Activated gamma-delta T cell treated with Interleukin-2 at 50 U/mL for 16 hours (primary cell): ENCODE measurements around the gene SMARCD3.
A peak's percentile ranks its signal among the peaks of the same experiment; 100 is the strongest.

ENCODE experiments used
- DNase-seq: peaks from one replicate; pipeline ENCODE4 v3.0.0-alpha.2; 2020

The SMARCD3 gene

GRCh38 chr7:151206914-151207313 is 41.6 kb downstream of the SMARCD3 start:
- peak; percentile 18 for DNase-seq

GRCh38 chr7:151205730-151206129 is 42.8 kb downstream of the SMARCD3 start:
- no peak for DNase-seq

GRCh38 chr7:151204383-151205032 is 44.0 kb downstream of the SMARCD3 start:
- DNase-seq = no peak

- no peak for DNase-seq
These were observed 45.7 kb downstream of the SMARCD3 start for GRCh38 chr7:151202836-151203235.

GRCh38 chr7:151201751-151202150 is 46.7 kb downstream of the SMARCD3 start:
- DNase-seq = no peak

- DNase-seq = no peak
These were observed 47.1 kb downstream of the SMARCD3 start for GRCh38 chr7:151201344-151201743.

GRCh38 chr7:151198945-151199848 is 49.3 kb downstream of the SMARCD3 start:
- DNase-seq = no peak

GRCh38 chr7:151197932-151198331 is 50.6 kb downstream of the SMARCD3 start:
- no peak for DNase-seq

GRCh38 chr7:151195616-151196450 is 52.7 kb downstream of the SMARCD3 start:
- no peak for DNase-seq

- DNase-seq = no peak
These were observed 54.3 kb downstream of the SMARCD3 start for GRCh38 chr7:151194188-151194587.

- DNase-seq = no peak
These were observed 55.1 kb downstream of the SMARCD3 start for GRCh38 chr7:151193203-151193978.

- DNase-seq = no peak
These were observed 56.4 kb downstream of the SMARCD3 start for GRCh38 chr7:151192002-151192539.

- no peak for DNase-seq
These were observed 57.0 kb downstream of the SMARCD3 start for GRCh38 chr7:151191544-151191943.

GRCh38 chr7:151189038-151189437 is 59.5 kb downstream of the SMARCD3 start:
- no peak for DNase-seq
